Large intestine (tissue), 3 donors: ENCODE data around the gene IQCE. TPM values are rescaled to one million over a fixed set of nuclear protein-coding genes. Genes with fewer than 3 reads are reported as not detected.

Experiments used
- DNase-seq, 2 donors: peaks; one replicate each; pipeline versions ENCODE4 v3.0.0 to v3.0.0-alpha.2; 2013
- H3K27ac ChIP-seq: one replicate; pipeline ENCODE4 v1.5.1; 2013; ENCODE audit warnings: low read length
- H3K27me3 ChIP-seq: 2 replicates; pipeline ENCODE4 v1.6.1; 2013; ENCODE audit warnings: low read length; ENCODE audit not compliant: control insufficient read depth, insufficient read depth
- H3K36me3 ChIP-seq: 2 replicates; pipeline ENCODE4 v1.6.1; 2013; ENCODE audit warnings: low read length; ENCODE audit not compliant: control insufficient read depth, insufficient read depth
- H3K4me1 ChIP-seq: one replicate; pipeline ENCODE4 v1.6.1; 2013; ENCODE audit warnings: low read length; ENCODE audit not compliant: control insufficient read depth, insufficient read depth
- H3K4me3 ChIP-seq: one replicate; pipeline ENCODE4 v1.5.1; 2013; ENCODE audit warnings: low read length
- H3K9me3 ChIP-seq: one replicate; pipeline ENCODE4 v1.6.1; 2013; ENCODE audit warnings: mild to moderate bottlenecking, low read depth, low read length, moderate library complexity; ENCODE audit not compliant: control insufficient read depth
- WGBS: methylation state at CpG from one replicate; pipeline ENCODE4 v1.1.5; 2013; ENCODE audit warnings: low lambda C conversion rate; ENCODE audit not compliant: insufficient coverage; 5-methylcytosine and 5-hydroxymethylcytosine counted together
- polyA plus RNA-seq: library from polyadenylated mRNA; unstranded; fragments of 120-200 nt; gene quantifications from one replicate; pipeline ENCODE4 v1.2.1, GENCODE V29; 2013

Gene IQCE
- polyA plus RNA-seq, 1 donor, result 15.3 TPM

DNA sequence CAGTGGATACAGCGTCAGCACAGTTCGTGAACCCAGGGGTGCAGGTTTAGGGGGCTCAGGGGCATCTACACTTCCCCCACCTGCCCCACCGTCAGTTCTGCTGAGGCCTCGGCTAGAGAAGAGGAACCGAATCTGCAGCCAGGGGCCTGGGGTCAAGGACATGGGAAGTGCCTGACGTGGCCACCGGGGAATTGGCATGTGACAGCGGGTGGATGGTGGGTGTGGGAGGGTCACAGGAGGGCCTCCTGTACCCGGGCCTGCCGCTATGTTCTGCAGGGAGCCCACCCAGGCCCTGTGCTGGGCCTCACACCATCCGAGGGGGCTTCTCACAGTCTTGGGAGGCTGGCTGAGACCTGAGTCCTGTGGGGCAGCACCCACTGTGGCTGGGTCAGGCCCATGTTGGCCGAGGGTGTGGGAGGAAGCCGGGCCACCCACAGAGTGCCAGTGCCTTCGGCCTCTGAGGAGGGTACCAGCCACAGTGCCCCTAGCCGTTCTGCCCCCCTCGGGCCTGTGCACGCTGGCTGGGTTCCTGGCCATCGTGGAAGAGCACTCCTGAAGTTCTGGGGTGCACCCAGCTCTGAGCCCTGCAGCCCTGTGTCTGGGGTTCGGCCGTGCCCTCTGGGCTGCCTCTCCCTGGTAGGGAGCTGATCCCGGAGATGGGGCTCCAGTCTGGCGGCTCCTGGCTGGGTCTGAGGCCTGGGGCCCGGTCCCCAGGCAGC is 78.9 kb downstream of the IQCE start:
- WGBS, result no CpG with 5 or more reads among the region's 23 CpGs
- Histone ChIP-seq H3K4me1 (peaks cover 57% of the 10 kb centered on the region), H3K36me3 (peaks cover 51% of the 10 kb centered on the region), H3K4me3 (no peak overlapping the region), H3K27me3 (no peaks in the 10 kb centered on the region), H3K9me3 (no peaks in the 10 kb centered on the region), H3K27ac (peak overlapping the region; percentile 21)
- no peak for DNase-seq

DNA sequence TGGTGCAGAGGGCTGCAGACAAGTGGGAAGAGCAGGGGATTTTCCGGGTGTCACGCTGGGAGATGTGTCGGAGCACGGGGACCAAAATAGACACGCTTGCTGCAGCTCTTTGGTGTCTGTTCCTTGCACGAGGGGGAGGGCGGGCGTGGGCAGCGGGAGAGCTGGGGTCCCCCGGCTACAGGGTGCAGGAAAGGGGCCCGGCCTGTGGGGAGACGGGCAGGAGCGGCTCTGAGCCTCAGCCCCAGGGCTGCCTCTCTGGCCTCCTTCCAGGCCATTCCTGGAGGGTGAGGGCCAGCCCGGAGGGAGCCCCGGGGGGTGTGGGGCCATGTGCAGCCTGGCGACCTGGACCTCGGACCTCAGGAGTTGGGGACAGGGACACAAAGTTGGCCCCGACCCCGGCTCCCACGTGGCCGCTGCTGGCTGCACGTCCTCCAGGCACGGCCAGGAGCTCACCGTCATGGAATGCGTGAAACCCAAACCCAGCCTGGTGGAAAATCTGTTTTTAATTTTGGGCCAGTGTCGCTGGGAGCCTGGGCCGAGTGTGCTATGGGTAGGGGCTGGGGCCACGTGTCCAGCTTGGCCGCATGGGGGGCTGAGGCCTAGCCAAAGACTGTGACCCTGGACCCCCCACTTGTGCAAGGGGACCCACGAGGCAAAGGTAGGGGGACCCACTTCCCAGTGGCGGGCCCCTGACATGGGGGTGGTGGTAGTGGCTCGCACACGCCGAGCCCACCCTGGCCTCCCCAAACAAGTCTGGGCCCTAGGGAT is 79.6 kb downstream of the IQCE start:
- no peaks in the 10 kb centered on the region for H3K27me3 ChIP-seq
- DNase-seq, result no peak
- H3K9me3 ChIP-seq, result no peaks in the 10 kb centered on the region
- peak overlapping the region; percentile 21 for H3K27ac ChIP-seq
- H3K36me3 ChIP-seq, result peaks cover 53% of the 10 kb centered on the region
- H3K4me3 ChIP-seq, result no peak overlapping the region
- H3K4me1 ChIP-seq, result peaks cover 57% of the 10 kb centered on the region
- no CpG with 5 or more reads among the region's 34 CpGs for WGBS

DNA sequence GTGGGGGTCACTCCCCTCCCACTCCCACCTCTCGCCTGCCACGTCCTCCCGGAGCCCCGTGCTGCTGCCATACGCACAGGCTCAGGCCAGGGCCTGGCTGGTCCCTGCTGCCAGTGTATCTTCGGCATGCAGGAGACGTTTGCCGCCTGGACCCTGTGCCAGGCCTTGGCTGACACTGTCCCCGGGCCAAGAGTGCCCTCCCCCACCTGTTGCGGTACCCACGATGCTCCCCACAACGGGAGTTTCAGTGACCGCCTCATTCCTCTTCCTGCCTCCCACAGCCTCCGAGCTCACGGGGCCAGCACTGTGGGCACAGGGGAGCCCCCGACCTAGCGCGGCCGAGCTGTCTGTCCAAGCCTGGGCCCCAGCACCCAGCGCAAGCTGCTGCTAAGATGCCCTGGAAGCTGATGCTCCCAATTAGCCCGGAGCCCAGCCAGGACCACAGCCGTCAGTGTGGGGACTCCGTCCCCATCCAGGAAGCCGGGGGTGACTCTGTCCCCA is 80.5 kb downstream of the IQCE start:
- WGBS, result no CpG with 5 or more reads among the region's 24 CpGs
- H3K4me1 ChIP-seq, result peaks cover 58% of the 10 kb centered on the region

DNA sequence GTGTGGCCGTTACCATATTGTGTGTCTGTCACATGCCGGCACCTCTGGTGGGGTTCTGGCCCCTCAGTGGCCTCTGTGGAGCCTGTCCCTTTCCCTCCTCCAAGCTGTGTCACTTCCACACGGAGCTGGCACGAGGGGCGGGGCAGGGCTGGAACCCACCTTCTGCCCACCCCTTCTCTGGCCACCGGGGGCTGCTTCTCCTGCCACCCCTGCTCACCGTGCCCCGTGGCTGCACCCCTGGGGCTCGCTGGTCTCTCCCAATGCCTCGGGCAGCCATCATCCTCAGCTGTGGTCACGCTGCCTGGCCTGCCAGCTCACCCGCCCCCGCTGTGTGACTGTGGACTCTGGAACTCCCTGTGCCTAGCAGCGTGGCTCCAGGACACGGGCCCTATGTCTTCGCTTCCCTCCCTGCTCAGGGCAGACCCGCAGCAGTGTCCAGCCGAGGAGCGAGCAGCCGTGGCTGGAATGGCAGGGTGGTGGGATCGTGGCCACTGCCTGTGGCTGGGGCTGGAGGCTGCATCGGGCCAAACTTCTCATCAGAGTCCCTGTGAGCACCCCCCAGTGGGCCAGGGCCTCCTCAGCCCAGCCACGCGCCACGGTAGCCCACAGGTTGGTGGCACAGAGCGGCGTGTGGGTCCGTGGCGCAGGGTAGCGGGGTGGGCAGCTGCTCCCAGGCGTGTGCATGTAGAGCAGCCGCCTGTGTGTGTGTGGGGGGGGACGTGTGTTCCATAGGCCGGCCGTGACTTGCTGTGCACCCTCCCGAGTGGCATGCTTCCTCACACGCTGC is 81.1 kb downstream of the IQCE start:
- H3K4me1 ChIP-seq, result peaks cover 55% of the 10 kb centered on the region
- H3K36me3 ChIP-seq, result peaks cover 56% of the 10 kb centered on the region
- no peak overlapping the region for H3K27ac ChIP-seq
- WGBS, result no CpG with 5 or more reads among the region's 37 CpGs
- no peak for DNase-seq
- no peak overlapping the region for H3K4me3 ChIP-seq
- H3K9me3 ChIP-seq, result no peaks in the 10 kb centered on the region
- H3K27me3 ChIP-seq, result no peaks in the 10 kb centered on the region

More for the DNA sequence above, 80.5 kb downstream of the IQCE start:
- peaks cover 58% of the 10 kb centered on the region for H3K36me3 ChIP-seq
- no peak overlapping the region for H3K4me3 ChIP-seq
- no peaks in the 10 kb centered on the region for H3K27me3 ChIP-seq
- H3K27ac ChIP-seq, result no peak overlapping the region
- no peaks in the 10 kb centered on the region for H3K9me3 ChIP-seq
- no peak for DNase-seq

DNA sequence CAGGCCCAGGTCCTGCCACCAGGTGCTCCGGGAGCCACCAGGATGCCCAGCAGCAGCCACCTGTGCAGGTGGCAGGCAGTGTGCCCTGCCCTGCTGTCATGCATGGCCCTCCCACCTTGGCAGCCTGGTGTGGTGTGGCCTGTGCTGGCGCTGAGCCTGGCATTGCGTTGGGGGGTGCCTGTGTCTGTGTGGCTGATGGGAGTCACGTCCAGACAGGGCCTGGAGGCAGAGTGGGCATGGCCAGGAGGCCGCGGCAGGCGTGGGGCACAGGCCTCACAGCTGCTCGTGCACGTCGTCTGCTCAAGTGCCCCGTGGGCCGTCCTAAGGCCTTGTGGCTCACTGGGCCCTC is 81.7 kb downstream of the IQCE start:
- no peak for DNase-seq
- H3K9me3 ChIP-seq, result no peaks in the 10 kb centered on the region
- WGBS, result no CpG with 5 or more reads among the region's 12 CpGs
- H3K4me3 ChIP-seq, result no peak overlapping the region
- no peaks in the 10 kb centered on the region for H3K27me3 ChIP-seq
- H3K36me3 ChIP-seq, result peaks cover 56% of the 10 kb centered on the region
- H3K4me1 ChIP-seq, result peaks cover 51% of the 10 kb centered on the region
- peak overlapping the region; percentile 45 for H3K27ac ChIP-seq

DNA sequence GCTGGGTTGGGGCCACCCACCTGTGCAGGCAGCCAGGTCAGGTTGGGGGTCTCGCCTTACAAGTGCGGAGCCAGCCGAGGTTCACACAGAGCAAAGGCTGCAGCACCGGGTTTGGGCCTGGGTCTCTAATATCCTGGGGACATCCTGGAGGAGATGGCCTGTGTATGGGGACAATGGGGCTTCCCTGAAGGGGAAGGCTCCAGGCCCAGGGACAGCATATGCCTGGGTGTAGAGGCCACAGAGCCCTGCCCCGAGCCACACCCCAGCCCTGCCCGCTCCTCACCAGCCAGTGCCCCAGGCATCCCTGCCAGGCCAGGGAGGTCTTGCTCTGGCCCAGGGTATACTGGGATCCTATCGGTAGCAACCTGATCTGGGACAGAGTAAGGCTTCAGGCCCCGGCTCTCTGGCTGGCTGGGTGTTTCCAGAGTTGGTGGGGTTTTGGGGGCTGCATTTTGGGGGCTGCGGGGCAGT is 82.1 kb downstream of the IQCE start:
- Histone ChIP-seq H3K27me3 (no peaks in the 10 kb centered on the region), H3K27ac (peak overlapping the region; percentile 45), H3K4me1 (peaks cover 50% of the 10 kb centered on the region), H3K4me3 (no peak overlapping the region), H3K36me3 (peaks cover 61% of the 10 kb centered on the region), H3K9me3 (no peaks in the 10 kb centered on the region)
- WGBS, result no CpG with 5 or more reads among the region's 9 CpGs
- DNase-seq, result no peak

DNA sequence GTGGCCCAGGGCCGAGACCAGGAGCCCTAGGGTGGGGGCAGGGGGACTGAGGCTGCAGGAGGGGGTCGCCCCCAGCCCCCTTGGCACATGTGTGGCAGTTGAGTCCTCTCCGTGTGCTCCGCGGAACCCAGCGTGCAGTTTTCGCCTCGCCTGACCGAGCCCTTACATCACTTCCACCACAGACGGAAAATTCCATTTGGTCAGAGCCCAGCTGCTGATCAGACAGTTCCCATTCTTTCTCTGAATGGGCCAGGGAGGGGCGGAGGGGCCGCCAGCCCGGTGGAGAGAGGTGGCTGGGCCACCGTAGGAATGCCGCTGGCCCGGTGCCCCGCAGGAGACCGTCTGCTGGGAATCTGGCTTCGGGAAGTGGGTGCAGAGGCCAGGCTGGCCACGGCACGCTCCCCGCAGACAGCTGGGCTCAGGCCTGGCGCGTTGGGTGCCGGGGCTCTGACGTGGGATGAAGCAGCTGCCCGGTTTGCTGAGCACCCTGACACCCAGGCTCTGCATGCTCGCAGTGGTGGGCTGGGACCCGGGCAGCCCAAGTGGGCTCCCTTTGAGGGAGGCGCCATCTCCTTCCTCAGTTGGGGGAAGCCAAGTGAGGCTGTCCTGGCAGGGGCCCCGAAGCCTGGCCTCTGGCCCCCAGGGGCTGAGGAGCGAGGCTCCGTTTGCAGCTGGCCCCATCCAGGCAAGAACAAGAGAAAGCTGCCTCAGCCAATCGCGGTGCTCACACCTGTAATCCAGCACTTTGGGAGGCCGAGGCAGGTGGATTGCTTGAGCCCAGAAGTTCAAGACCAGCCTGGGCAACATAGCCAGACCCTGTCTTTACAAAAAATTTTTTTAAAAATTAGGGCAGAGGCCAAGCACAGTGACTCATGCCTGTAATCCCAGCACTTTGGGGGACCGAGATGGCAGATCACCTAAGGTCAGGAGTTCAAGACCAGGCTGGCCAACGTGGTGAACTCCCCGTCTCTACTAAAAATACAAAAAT is 82.9 kb downstream of the IQCE start:
- Histone ChIP-seq H3K4me1 (peaks cover 41% of the 10 kb centered on the region), H3K36me3 (peaks cover 62% of the 10 kb centered on the region), H3K4me3 (no peak overlapping the region), H3K27ac (peak overlapping the region; percentile 67), H3K27me3 (no peaks in the 10 kb centered on the region), H3K9me3 (no peaks in the 10 kb centered on the region)
- WGBS, result no CpG with 5 or more reads among the region's 39 CpGs
- peak in 1 of 2 donors; percentile 71 for DNase-seq

DNA sequence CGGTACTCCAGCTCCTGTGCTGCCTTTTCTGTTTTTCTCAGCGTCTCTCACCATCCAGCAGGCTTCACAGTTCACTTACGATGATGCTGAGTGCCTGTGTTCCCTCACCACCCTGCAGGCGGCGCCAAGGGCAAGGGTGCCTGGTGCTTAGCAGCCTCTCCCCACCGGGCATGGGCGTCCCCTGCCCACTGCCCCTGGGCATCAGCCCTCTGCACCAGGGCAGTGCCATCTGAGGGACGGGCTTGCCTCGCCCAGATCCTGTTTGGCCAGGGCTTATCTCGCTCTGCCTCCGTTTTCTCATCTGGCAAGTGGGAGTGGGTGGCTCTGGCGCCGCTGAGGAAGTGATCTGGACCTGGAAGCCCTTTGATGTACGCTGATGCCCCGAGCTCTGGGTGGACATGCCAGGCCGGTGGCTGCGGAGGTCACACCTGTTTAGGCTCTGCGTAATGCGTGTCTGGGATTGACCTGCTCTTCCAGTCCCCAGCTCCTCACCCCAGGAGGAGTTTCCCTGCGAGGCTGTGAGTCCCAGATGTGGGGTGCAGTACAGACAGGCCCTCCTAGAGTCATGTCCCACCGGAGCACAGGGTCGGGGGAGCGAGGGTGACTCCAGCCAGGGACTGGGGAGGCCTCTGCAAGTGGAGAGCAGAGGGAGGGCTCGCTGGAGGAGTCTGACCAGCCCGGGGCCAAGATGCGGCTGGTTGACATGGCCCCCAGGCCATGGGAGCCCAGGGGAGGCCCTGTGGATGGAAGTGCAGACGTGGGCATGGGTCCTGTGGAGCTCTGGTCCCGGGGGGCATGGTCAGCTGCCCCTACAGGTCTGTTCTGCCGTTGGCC is 84.8 kb downstream of the IQCE start:
- Histone ChIP-seq H3K4me1 (peaks cover 29% of the 10 kb centered on the region), H3K4me3 (no peak overlapping the region), H3K27me3 (no peaks in the 10 kb centered on the region), H3K27ac (no peak overlapping the region), H3K36me3 (peaks cover 66% of the 10 kb centered on the region), H3K9me3 (no peaks in the 10 kb centered on the region)
- no peak for DNase-seq
- no CpG with 5 or more reads among the region's 29 CpGs for WGBS

DNA sequence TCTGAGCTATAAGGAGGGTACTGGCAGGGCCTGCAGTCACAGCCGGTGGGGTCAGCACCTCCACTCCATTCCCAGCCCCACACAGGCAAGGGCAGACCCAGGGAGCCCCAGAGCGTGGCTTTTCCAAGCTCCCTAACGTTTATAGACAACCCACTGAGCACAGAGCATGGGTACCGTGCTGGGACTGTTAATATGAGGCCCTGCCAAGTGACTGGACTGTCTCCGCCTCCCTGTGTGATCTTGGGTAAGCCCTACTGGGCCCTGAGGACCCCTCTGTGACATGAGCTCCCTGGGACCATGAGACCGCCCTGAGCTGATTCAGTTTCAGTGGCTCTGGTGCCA is 85.4 kb downstream of the IQCE start:
- Histone ChIP-seq H3K4me3 (no peak overlapping the region), H3K4me1 (peaks cover 29% of the 10 kb centered on the region), H3K27me3 (no peaks in the 10 kb centered on the region), H3K9me3 (no peaks in the 10 kb centered on the region), H3K36me3 (peaks cover 66% of the 10 kb centered on the region), H3K27ac (no peak overlapping the region)
- no peak for DNase-seq
- no CpG with 5 or more reads among the region's 6 CpGs for WGBS
